ENCODE data around the gene GLI1.

- no peak for TF ChIP-seq CTCF (IDR thresholded peaks at IDR 0.05)
- TF ChIP-seq POLR2A (IDR thresholded peaks at IDR 0.05): no peak
- TF ChIP-seq EP300 (IDR thresholded peaks at IDR 0.05): no peak
These were observed 13.2 kb upstream of the GLI1 start for GRCh38 chr12:57446292-57446960.
